ENCODE measurements around the gene THAP8. TPM values are rescaled to one million over a fixed set of nuclear protein-coding genes. Genes with fewer than 3 reads are reported as not detected.

The THAP8 gene
- total RNA-seq, 2 experiments from 2014 or later = 1.1 to 1.2 TPM

DNA sequence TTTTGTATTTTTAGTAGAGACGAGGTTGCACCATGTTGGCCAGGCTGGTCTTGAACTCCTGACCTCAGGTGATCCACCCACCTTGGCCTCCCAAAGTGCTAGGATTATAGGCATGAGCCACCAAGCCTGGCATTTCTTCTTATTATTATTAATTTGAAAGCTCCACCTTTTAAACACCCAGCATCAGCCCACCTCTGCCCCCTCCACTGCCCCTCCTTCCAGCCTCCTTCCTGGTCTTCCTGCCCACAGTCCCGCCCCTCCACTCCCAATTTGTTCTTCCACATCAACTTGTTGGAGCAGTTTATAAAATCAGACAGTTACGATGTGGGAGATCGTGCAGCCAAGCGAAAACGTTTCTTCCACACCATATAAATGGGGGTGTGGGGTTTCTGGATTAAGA is 13.6 kb downstream of the THAP8 start:
- DNase-seq = no peak
- H3K4me3 Mint-ChIP-seq = no peak overlapping the region
- H3K4me1 Mint-ChIP-seq (ENCODE audit: low read depth) = peaks cover 13% of the 10 kb centered on the region
- H3K27ac Mint-ChIP-seq = no peak overlapping the region
- no peaks in the 10 kb centered on the region for H3K9me3 Mint-ChIP-seq
- H3K36me3 Mint-ChIP-seq (ENCODE audit: low read depth) = peaks cover 6% of the 10 kb centered on the region
- no peaks in the 10 kb centered on the region for H3K27me3 Mint-ChIP-seq (ENCODE audit: low read depth)
- CTCF ChIA-PET = no interaction called here
- intact Hi-C loops (cut with micrococcal nuclease) = no loop called here

DNA sequence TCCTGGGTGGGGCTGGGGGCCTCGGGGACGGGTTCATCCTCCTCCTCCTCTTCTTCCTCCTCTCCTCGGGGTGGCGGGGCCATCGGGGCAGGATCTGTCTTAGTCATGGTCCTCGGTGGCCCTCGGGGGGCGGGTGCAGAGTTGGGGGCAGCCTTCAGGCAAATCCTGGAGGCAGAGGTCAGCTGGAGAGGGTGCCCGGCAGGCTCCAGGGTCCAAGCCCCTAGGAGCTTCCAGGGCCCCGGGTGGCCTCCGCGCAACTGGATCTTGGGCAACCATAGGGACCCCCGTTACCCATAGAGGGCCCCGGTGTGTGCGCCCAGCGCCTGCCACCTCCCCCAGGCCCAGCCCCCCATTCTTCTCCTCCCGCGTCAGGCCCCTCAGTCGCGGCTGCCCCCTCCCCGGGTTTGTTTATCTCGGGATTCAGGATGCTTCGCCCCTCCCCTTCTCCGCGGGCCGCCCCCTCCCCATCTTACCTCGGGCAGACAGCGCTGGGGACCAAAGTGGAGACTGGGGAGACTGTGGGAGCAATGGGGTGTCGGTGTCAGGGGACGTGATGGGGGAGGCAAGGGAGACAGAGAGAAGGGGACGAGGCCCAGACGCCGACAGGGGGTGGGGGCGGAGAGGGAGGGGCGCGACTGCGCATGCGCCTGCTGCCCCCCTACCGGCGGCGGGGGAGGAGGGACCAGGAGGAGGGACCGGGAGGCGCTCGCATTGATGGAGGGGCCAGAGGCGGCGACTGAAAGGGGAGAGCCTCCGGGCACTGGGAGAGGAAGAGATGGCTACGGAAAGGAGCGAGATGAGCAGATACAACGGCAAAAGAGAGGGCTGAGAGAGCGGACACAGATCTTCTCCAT is 21.6 kb downstream of the THAP8 start, which contains the start of gene CLIP3:
Gene CLIP3, minus strand, starts transcription at position 623 of the 854 bp plus-strand sequence. Its CDS starts 516 bp downstream, at position 107.
- intact Hi-C loops (cut with micrococcal nuclease) = no loop called here
- H3K36me3 Mint-ChIP-seq (ENCODE audit: low read depth) = peaks cover 28% of the 10 kb centered on the region
- peak within 1 kb of the TSS; percentile 33 for H3K4me3 Mint-ChIP-seq
- no peaks in the 10 kb centered on the region for H3K9me3 Mint-ChIP-seq
- peaks cover 31% of the 10 kb centered on the region for H3K4me1 Mint-ChIP-seq (ENCODE audit: low read depth)
- H3K27me3 Mint-ChIP-seq (ENCODE audit: low read depth) = no peaks in the 10 kb centered on the region
- H3K27ac Mint-ChIP-seq = no peak within 1 kb of the TSS
- no peak for DNase-seq
- CTCF ChIA-PET = no interaction called here

- DNase-seq = no peak
- CTCF ChIA-PET = no interaction called here
- Mint-ChIP-seq H3K4me3 (no peak overlapping the region), H3K27me3 (ENCODE audit: low read depth) (no peaks in the 10 kb centered on the region), H3K4me1 (ENCODE audit: low read depth) (peaks cover 24% of the 10 kb centered on the region), H3K9me3 (no peaks in the 10 kb centered on the region), H3K36me3 (ENCODE audit: low read depth) (peaks cover 29% of the 10 kb centered on the region), H3K27ac (no peak overlapping the region)
- intact Hi-C loops (cut with micrococcal nuclease) = no loop called here
Observed at GRCh38 chr19:36031308-36031707, 22.8 kb downstream of the THAP8 start.

DNA sequence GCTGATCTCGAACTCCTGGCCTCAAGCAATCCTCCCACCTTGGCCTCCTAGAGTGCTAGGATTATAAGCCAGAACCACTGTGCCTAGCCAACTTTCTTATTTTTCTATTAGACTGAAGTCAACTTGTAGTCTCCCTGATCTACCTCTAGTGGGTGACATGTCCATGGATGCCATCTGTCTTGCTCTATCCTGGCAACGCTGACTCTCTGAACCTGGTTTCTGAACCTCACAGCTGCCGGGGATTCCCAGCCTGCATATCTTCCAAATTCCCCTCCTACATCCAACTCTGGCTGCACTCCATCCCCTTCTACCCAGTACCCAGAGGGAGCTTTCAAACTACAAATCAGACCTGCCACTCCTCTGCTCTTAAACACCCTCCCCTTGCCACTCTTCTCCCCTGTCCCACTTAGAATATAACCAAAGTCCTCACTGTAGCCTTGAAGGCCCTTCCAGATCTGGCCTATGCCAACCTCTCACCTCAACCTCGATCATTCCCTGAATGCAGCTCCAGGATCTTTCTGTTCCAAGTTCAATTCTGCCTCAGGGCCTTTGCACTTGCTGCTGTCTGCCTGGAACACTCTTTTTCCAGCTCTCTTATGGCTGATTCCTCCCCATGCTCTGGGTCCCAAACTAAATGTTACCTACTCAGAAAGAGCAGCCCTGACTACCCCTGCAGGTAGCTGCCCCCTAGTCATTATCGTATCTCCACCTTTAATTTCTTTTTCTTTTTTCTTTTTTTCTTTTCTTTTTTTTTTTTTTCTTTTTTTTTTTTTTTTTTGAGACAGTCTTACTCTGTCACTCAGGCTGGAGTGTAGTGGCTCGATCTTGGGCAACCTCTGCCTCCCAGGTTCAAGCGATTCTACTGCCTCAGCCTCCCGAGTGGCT is 23.6 kb downstream of the THAP8 start:
- no peak overlapping the region for H3K4me3 Mint-ChIP-seq
- no peaks in the 10 kb centered on the region for H3K27me3 Mint-ChIP-seq (ENCODE audit: low read depth)
- CTCF ChIA-PET = no interaction called here
- DNase-seq = no peak
- intact Hi-C loops (cut with micrococcal nuclease) = no loop called here
- H3K36me3 Mint-ChIP-seq (ENCODE audit: low read depth) = peaks cover 31% of the 10 kb centered on the region
- no peak overlapping the region for H3K27ac Mint-ChIP-seq
- no peaks in the 10 kb centered on the region for H3K9me3 Mint-ChIP-seq
- H3K4me1 Mint-ChIP-seq (ENCODE audit: low read depth) = peaks cover 18% of the 10 kb centered on the region

- no peaks in the 10 kb centered on the region for H3K27me3 Mint-ChIP-seq (ENCODE audit: low read depth)
- no peak for DNase-seq
- intact Hi-C loops (cut with micrococcal nuclease) = no loop called here
- no peaks in the 10 kb centered on the region for H3K9me3 Mint-ChIP-seq
- H3K27ac Mint-ChIP-seq = no peak overlapping the region
- H3K4me1 Mint-ChIP-seq (ENCODE audit: low read depth) = peaks cover 6% of the 10 kb centered on the region
- H3K36me3 Mint-ChIP-seq (ENCODE audit: low read depth) = peaks cover 20% of the 10 kb centered on the region
- CTCF ChIA-PET = no interaction called here
- no peak overlapping the region for H3K4me3 Mint-ChIP-seq
Observed at GRCh38 chr19:36028313-36029041, 25.6 kb downstream of the THAP8 start.

GRCh38 chr19:36027696-36028095 is 26.4 kb downstream of the THAP8 start:
- Mint-ChIP-seq H3K4me3 (no peak overlapping the region), H3K36me3 (ENCODE audit: low read depth) (peaks cover 24% of the 10 kb centered on the region), H3K27me3 (ENCODE audit: low read depth) (no peaks in the 10 kb centered on the region), H3K4me1 (ENCODE audit: low read depth) (peaks cover 3% of the 10 kb centered on the region), H3K27ac (no peak overlapping the region), H3K9me3 (no peaks in the 10 kb centered on the region)
- intact Hi-C loops (cut with micrococcal nuclease) = no loop called here
- no peak for DNase-seq
- CTCF ChIA-PET = interaction anchor here (0.6 kb wide), 1 partner anchor 180 kb away, joined by 4 read pairs; no protein-coding TSS in a partner anchor

GRCh38 chr19:36026091-36026876 is 27.8 kb downstream of the THAP8 start:
- DNase-seq = no peak
- Mint-ChIP-seq H3K4me1 (ENCODE audit: low read depth) (no peaks in the 10 kb centered on the region), H3K27ac (no peak overlapping the region), H3K4me3 (no peak overlapping the region), H3K36me3 (ENCODE audit: low read depth) (peaks cover 24% of the 10 kb centered on the region), H3K27me3 (ENCODE audit: low read depth) (no peaks in the 10 kb centered on the region), H3K9me3 (no peaks in the 10 kb centered on the region)
- intact Hi-C loops (cut with micrococcal nuclease) = no loop called here
- CTCF ChIA-PET = no interaction called here

DNA sequence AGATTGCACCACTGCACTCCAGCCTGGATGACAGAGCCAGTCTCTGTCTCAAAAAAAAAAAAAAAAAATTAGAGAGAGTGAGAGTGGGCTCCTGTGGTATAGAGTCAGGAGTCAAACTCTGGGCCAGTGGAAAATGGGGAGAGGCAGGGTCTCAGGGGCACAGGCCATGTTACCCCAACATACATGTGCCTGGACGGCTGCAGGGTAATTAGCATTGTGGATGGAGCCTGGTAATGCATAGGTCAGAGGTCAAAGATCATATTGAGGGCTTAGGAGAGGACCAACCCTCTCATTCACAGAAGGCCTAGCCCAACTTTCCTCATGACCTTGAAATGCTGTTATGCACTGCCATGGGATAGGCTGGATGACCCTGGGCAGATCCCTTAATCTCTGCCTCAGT is 28.5 kb downstream of the THAP8 start:
- no peak overlapping the region for H3K4me3 Mint-ChIP-seq
- no peaks in the 10 kb centered on the region for H3K9me3 Mint-ChIP-seq
- H3K4me1 Mint-ChIP-seq (ENCODE audit: low read depth) = no peaks in the 10 kb centered on the region
- intact Hi-C loops (cut with micrococcal nuclease) = no loop called here
- CTCF ChIA-PET = no interaction called here
- no peak overlapping the region for H3K27ac Mint-ChIP-seq
- H3K27me3 Mint-ChIP-seq (ENCODE audit: low read depth) = no peaks in the 10 kb centered on the region
- peaks cover 26% of the 10 kb centered on the region for H3K36me3 Mint-ChIP-seq (ENCODE audit: low read depth)
- DNase-seq = no peak

DNA sequence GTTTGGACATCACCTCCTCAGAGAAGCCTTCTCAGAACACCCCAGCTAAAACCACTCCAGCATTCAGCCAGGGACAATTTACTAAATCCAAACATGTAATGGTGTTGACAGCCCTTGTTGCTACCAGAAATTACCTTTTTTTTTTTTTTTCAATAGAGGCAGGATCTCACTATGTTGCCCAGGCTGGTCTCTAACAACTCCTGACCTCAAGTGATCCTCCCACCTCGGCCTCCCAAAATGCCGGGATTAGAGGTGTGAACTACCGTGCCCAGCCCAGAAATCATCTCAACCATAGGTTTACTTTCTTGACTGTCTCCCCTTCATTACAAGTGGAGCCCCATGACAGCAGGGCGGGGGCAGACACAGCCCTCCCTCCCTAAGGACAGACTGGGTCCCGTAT is 30.7 kb downstream of the THAP8 start:
- H3K27ac Mint-ChIP-seq = no peak overlapping the region
- H3K36me3 Mint-ChIP-seq (ENCODE audit: low read depth) = peaks cover 22% of the 10 kb centered on the region
- no peaks in the 10 kb centered on the region for H3K4me1 Mint-ChIP-seq (ENCODE audit: low read depth)
- H3K4me3 Mint-ChIP-seq = no peak overlapping the region
- DNase-seq = no peak
- H3K9me3 Mint-ChIP-seq = no peaks in the 10 kb centered on the region
- no peaks in the 10 kb centered on the region for H3K27me3 Mint-ChIP-seq (ENCODE audit: low read depth)
- intact Hi-C loops (cut with micrococcal nuclease) = no loop called here
- CTCF ChIA-PET = no interaction called here

GRCh38 chr19:36019061-36019670 is 34.9 kb downstream of the THAP8 start:
- peaks cover 25% of the 10 kb centered on the region for H3K36me3 Mint-ChIP-seq (ENCODE audit: low read depth)
- H3K4me3 Mint-ChIP-seq = no peak overlapping the region
- no peak for DNase-seq
- no peaks in the 10 kb centered on the region for H3K27me3 Mint-ChIP-seq (ENCODE audit: low read depth)
- CTCF ChIA-PET = no interaction called here
- no peaks in the 10 kb centered on the region for H3K9me3 Mint-ChIP-seq
- intact Hi-C loops (cut with micrococcal nuclease) = no loop called here
- no peak overlapping the region for H3K27ac Mint-ChIP-seq
- H3K4me1 Mint-ChIP-seq (ENCODE audit: low read depth) = peaks cover 14% of the 10 kb centered on the region

Measured in activated naive CD4-positive, alpha-beta T cell treated with anti-CD3 and anti-CD28 coated beads for 36 hours (primary cell).